ENCODE data around the gene DOCK6.

GRCh38 chr19:11164879-11165406 lies 97.4 kb downstream of the DOCK6 start:
- TF ChIP-seq CTCF (IDR thresholded peaks at IDR 0.05), result no peak
- TF ChIP-seq POLR2A (IDR thresholded peaks at IDR 0.05), result no peak
